IPS DF 19.7 (cell line): ENCODE data around the gene ATP8B2.
A peak's percentile ranks its signal among the peaks of the same experiment; 100 is the strongest.
"Not testable (repeated sequence)": the region's sequence is repeated elsewhere in the genome, so short reads cannot be mapped to it uniquely, and the experiment has no call there.

Experiments
- DNase-seq: peaks from one replicate; pipeline ENCODE4 v3.0.0-alpha.2; 2013; ENCODE audit warnings: low read depth, low spot score

Gene ATP8B2

GRCh38 chr1:154323493-154323892, 1.8 kb upstream of the ATP8B2 start:
- no peak for DNase-seq

- DNase-seq, result no peak
These were observed 1.1 kb upstream of the ATP8B2 start for GRCh38 chr1:154324241-154324640.

GRCh38 chr1:154325583-154326545, 539 bp downstream of the ATP8B2 start:
- peak; percentile 60 for DNase-seq

GRCh38 chr1:154326546-154327465, 1.5 kb downstream of the ATP8B2 start:
- DNase-seq, result no peak

GRCh38 chr1:154327466-154328317, 2.4 kb downstream of the ATP8B2 start:
- no peak for DNase-seq

- no peak for DNase-seq
These were observed 3.2 kb downstream of the ATP8B2 start for GRCh38 chr1:154328318-154329151.

- no peak for DNase-seq
These were observed 3.8 kb downstream of the ATP8B2 start for GRCh38 chr1:154329152-154329521.

GRCh38 chr1:154329551-154330131, 4.3 kb downstream of the ATP8B2 start:
- DNase-seq, result no peak

- DNase-seq, result no peak
These were observed 5.3 kb downstream of the ATP8B2 start for GRCh38 chr1:154330669-154331068.

- DNase-seq, result no peak
These were observed 9.0 kb downstream of the ATP8B2 start for GRCh38 chr1:154334079-154335024.

GRCh38 chr1:154335025-154335714, 9.8 kb downstream of the ATP8B2 start:
- no peak for DNase-seq

- DNase-seq, result no peak
These were observed 12.0 kb downstream of the ATP8B2 start for GRCh38 chr1:154337253-154337894.

GRCh38 chr1:154338875-154339274, 13.6 kb downstream of the ATP8B2 start:
- no peak for DNase-seq

- DNase-seq, result not testable (repeated sequence)
These were observed 16.0 kb downstream of the ATP8B2 start for GRCh38 chr1:154341366-154341765.

GRCh38 chr1:154342132-154342531, 16.8 kb downstream of the ATP8B2 start:
- DNase-seq, result no peak

GRCh38 chr1:154342836-154343472, 17.6 kb downstream of the ATP8B2 start:
- no peak for DNase-seq
